ENCODE results near the gene NR3C2. TPM values are rescaled to one million over a fixed set of nuclear protein-coding genes. Genes with fewer than 3 reads are reported as not detected.

The NR3C2 gene
- total RNA-seq, 1 experiment from 2014 or later, result 0.26 TPM

DNA sequence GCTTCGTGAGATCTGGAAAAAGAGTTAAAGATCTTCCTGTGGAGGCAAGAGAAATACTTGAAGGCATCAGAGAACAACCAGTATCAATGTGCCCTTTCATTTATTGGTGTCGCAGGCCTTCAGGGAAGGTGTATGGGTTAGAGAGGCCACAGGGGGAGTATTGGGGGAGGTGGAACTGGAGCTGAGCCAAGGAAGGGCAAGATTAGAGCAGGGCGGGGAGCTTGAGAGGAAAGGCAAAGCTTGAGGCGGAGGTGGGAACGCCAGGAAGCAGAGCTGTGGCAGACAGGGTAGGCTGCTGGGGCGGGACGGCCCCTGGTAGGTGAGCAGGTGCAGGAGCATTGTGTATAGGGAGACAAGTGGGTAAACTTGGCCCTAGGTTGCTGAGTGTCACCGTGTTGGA, 380.4 kb downstream of the NR3C2 start:
- no peaks in the 10 kb centered on the region for H3K9me3 ChIP-seq (ENCODE audit: control insufficient read depth, insufficient read depth, low read depth, low read length)
- in situ Hi-C loops (cut with HindIII; ENCODE audit: low pct_unique_long_range_greater_than_20kb, low sequenced_read_pairs) (no loop called here), intact Hi-C loops (cut with micrococcal nuclease; ENCODE audit: unreplicated experiment) (no loop called here)
- POLR2A ChIA-PET, result no interaction called here
- no TSS peak for BruUV-seq (replicated peaks)
- no peak overlapping the region for H3K27ac ChIP-seq (ENCODE audit: low read length)
- H3K27me3 ChIP-seq (ENCODE audit: control insufficient read depth, insufficient read depth, low read length), result no peaks in the 10 kb centered on the region
- no peaks in the 10 kb centered on the region for H3K36me3 ChIP-seq (ENCODE audit: control insufficient read depth, insufficient read depth, low read length)
- no peak overlapping the region for H3K4me3 ChIP-seq (ENCODE audit: low read depth in 2 of 2, low read length in 2 of 2)
- no peak for DNase-seq (ENCODE audit: low read depth, low spot score)
- ATAC-seq, result no peak
- H3K4me1 ChIP-seq (ENCODE audit: control insufficient read depth, insufficient read depth, low read length), result no peaks in the 10 kb centered on the region
- CTCF ChIA-PET, result no interaction called here
- TF ChIP-seq SIN3A (IDR thresholded peaks at IDR 0.05; ENCODE audit: borderline replicate concordance, insufficient read depth, low read depth, low read length), result no peak
- TF ChIP-seq CTCF (IDR thresholded peaks at IDR 0.05), result no peak
- TF ChIP-seq POLR2AphosphoS5 (IDR thresholded peaks at IDR 0.05; ENCODE audit: low read depth, low read length), result no peak
- TF ChIP-seq, protein P1, sequence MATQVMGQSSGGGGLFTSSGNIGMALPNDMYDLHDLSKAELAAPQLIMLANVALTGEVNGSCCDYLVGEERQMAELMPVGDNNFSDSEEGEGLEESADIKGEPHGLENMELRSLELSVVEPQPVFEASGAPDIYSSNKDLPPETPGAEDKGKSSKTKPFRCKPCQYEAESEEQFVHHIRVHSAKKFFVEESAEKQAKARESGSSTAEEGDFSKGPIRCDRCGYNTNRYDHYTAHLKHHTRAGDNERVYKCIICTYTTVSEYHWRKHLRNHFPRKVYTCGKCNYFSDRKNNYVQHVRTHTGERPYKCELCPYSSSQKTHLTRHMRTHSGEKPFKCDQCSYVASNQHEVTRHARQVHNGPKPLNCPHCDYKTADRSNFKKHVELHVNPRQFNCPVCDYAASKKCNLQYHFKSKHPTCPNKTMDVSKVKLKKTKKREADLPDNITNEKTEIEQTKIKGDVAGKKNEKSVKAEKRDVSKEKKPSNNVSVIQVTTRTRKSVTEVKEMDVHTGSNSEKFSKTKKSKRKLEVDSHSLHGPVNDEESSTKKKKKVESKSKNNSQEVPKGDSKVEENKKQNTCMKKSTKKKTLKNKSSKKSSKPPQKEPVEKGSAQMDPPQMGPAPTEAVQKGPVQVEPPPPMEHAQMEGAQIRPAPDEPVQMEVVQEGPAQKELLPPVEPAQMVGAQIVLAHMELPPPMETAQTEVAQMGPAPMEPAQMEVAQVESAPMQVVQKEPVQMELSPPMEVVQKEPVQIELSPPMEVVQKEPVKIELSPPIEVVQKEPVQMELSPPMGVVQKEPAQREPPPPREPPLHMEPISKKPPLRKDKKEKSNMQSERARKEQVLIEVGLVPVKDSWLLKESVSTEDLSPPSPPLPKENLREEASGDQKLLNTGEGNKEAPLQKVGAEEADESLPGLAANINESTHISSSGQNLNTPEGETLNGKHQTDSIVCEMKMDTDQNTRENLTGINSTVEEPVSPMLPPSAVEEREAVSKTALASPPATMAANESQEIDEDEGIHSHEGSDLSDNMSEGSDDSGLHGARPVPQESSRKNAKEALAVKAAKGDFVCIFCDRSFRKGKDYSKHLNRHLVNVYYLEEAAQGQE (IDR thresholded peaks at IDR 0.05; ENCODE audit: insufficient read depth in 1 of 2, low read depth in 2 of 2, low read length in 1 of 2), result no peak
- no peak for TF ChIP-seq TCF7L2 (IDR thresholded peaks at IDR 0.05; ENCODE audit: low read depth, low read length)

GRCh38 chr4:148061141-148061481, 381.1 kb downstream of the NR3C2 start:
- ChIA-PET POLR2A (no interaction called here), CTCF (no interaction called here)
- intact Hi-C loops (cut with micrococcal nuclease; ENCODE audit: unreplicated experiment), result no loop called here
- Histone ChIP-seq H3K4me1 (ENCODE audit: control insufficient read depth, insufficient read depth, low read length) (no peaks in the 10 kb centered on the region), H3K36me3 (ENCODE audit: control insufficient read depth, insufficient read depth, low read length) (no peaks in the 10 kb centered on the region), H3K9me3 (ENCODE audit: control insufficient read depth, insufficient read depth, low read depth, low read length) (no peaks in the 10 kb centered on the region), H3K4me3 (ENCODE audit: low read depth in 2 of 2, low read length in 2 of 2) (no peak overlapping the region), H3K27me3 (ENCODE audit: control insufficient read depth, insufficient read depth, low read length) (no peaks in the 10 kb centered on the region), H3K27ac (ENCODE audit: low read length) (no peak overlapping the region)
- in situ Hi-C loops (cut with HindIII; ENCODE audit: low pct_unique_long_range_greater_than_20kb, low sequenced_read_pairs), result no loop called here
- BruUV-seq (replicated peaks), result no TSS peak
- TF ChIP-seq POLR2AphosphoS5 (IDR thresholded peaks at IDR 0.05; ENCODE audit: low read depth, low read length) (no peak), TCF7L2 (IDR thresholded peaks at IDR 0.05; ENCODE audit: low read depth, low read length) (no peak), CTCF (IDR thresholded peaks at IDR 0.05) (no peak), SIN3A (IDR thresholded peaks at IDR 0.05; ENCODE audit: borderline replicate concordance, insufficient read depth, low read depth, low read length) (no peak)
- TF ChIP-seq, protein P1 (IDR thresholded peaks at IDR 0.05; ENCODE audit: insufficient read depth in 1 of 2, low read depth in 2 of 2, low read length in 1 of 2), result no peak
- ATAC-seq (no peak), DNase-seq (ENCODE audit: low read depth, low spot score) (no peak)

All from Panc1 (cell line).